H1 (cell line): ENCODE results near the gene HOXC13. TPM values are rescaled to one million over a fixed set of nuclear protein-coding genes. Genes with fewer than 3 reads are reported as not detected.

ENCODE experiments used
- CTCF ChIA-PET: fragments of 300-600 bp; sonication (Branson Sonifier 250); formaldehyde crosslinking; loops from one replicate; lab custom pipeline; 2021; ENCODE audit not compliant: partially characterized antibody; lab: Charles Lee
- POLR2A ChIA-PET: fragments of 300-600 bp; sonication (Branson Sonifier 250); formaldehyde crosslinking; loops from one replicate; lab custom pipeline; 2021; ENCODE audit warnings: inconsistent platforms; ENCODE audit not compliant: partially characterized antibody; lab: Charles Lee
- DNase-seq, 2 experiments: peaks; one replicate each; pipeline versions ENCODE4 v3.0.0 to v3.0.0-alpha.2; 2010 to 2022; ENCODE audit warnings: low spot score in 2 of 2, low read depth in 1 of 2, mixed read lengths in 1 of 2
- FAIRE-seq: peaks from 2 replicates; lab custom pipeline; 2011; peaks lifted over from hg19 to GRCh38; lab: Jason Lieb, UNC
- H2AFZ ChIP-seq: 2 replicates; pipeline ENCODE4 v1.8.1; 2012; ENCODE audit warnings: low read length, inconsistent platforms
- H2AK5ac ChIP-seq: 2 replicates; pipeline ENCODE4 v1.6.1; 2013; ENCODE audit warnings: low read depth, low read length
- H2BK120ac ChIP-seq: replicated peaks from 2 replicates; pipeline ENCODE3; 2013; ENCODE audit warnings: low read depth, low read length, inconsistent platforms
- H2BK12ac ChIP-seq: 2 replicates; pipeline ENCODE4 v1.6.1; 2013; ENCODE audit warnings: low read depth, low read length
- H2BK15ac ChIP-seq: 2 replicates; pipeline ENCODE4 v1.6.1; 2013; ENCODE audit warnings: low read length
- H2BK20ac ChIP-seq: 2 replicates; pipeline ENCODE4 v1.6.1; 2013; ENCODE audit warnings: low read length
- H2BK5ac ChIP-seq: 2 replicates; pipeline ENCODE4 v1.6.1; 2013; ENCODE audit warnings: low read depth, low read length
- H3K14ac ChIP-seq: 2 replicates; pipeline ENCODE4 v1.6.1; 2013; ENCODE audit warnings: inconsistent platforms; ENCODE audit not compliant: insufficient read length
- H3K18ac ChIP-seq: 2 replicates; pipeline ENCODE4 v1.6.1; 2013; ENCODE audit warnings: low read length; ENCODE audit errors: extremely low read depth
- H3K23ac ChIP-seq: 2 replicates; pipeline ENCODE4 v1.6.1; 2013; ENCODE audit warnings: inconsistent platforms; ENCODE audit not compliant: insufficient read length
- H3K23me2 ChIP-seq: 2 replicates; pipeline ENCODE4 v1.6.1; 2013; ENCODE audit warnings: low read depth, low read length
- H3K27ac ChIP-seq: 2 replicates; pipeline ENCODE4 v1.6.1; 2011; ENCODE audit warnings: low read depth, low read length, inconsistent platforms
- H3K27me3 ChIP-seq, 4 experiments: replicated peaks in 1 of 4; 1 replicate in 1 of 4; 2 replicates in 3 of 4; pipeline versions ENCODE4 v1.6.1 to v1.8.1; 2011 to 2013; ENCODE audit warnings: low read length in 3 of 4, mild to moderate bottlenecking in 3 of 4, inconsistent platforms in 2 of 4, mixed read lengths in 2 of 4, moderate library complexity in 1 of 4; ENCODE audit not compliant: control insufficient read depth in 3 of 4, insufficient read depth in 3 of 4; ENCODE audit errors: extremely low read depth in 1 of 4
- H3K36me3 ChIP-seq, 4 experiments: 2 replicates each; pipeline versions ENCODE4 v1.6.1 to v1.8.1; 2011 to 2013; ENCODE audit warnings: mild to moderate bottlenecking in 4 of 4, low read length in 3 of 4, moderate library complexity in 2 of 4, control low read depth in 1 of 4, inconsistent platforms in 1 of 4; ENCODE audit not compliant: insufficient read depth in 4 of 4, control insufficient read depth in 2 of 4
- H3K4ac ChIP-seq: replicated peaks from 2 replicates; pipeline ENCODE3; 2013; ENCODE audit warnings: low read length, low read depth, mixed read lengths, inconsistent platforms; ENCODE audit not compliant: insufficient read length
- H3K4me1 ChIP-seq, 4 experiments: replicated peaks in 1 of 4; 1 replicate in 1 of 4; 2 replicates in 3 of 4; pipeline versions ENCODE4 v1.6.1 to v1.8.1; 2011 to 2013; ENCODE audit warnings: low read length in 3 of 4, inconsistent platforms in 2 of 4, mixed read lengths in 1 of 4; ENCODE audit not compliant: insufficient read depth in 4 of 4, control insufficient read depth in 3 of 4
- H3K4me2 ChIP-seq, 2 experiments: 2 replicates each; pipeline versions ENCODE4 v1.6.1 to v1.8.1; 2011 to 2013; ENCODE audit warnings: low read depth in 2 of 2, low read length in 2 of 2, control low read depth in 1 of 2, inconsistent platforms in 1 of 2, mild to moderate bottlenecking in 1 of 2; ENCODE audit not compliant: insufficient read depth in 1 of 2
- H3K4me3 ChIP-seq, 4 experiments: fragments of 200-600, 300-600 bp in 1 of 4; sonication (generic), shearing (Covaris generic), sonication (Bioruptor Twin) in 1 of 4; 2 replicates each; pipeline versions ENCODE4 v1.5.1 to v1.8.1; 2011 to 2016; ENCODE audit warnings: low read length in 4 of 4, low read depth in 3 of 4, control low read depth in 2 of 4, inconsistent platforms in 2 of 4, mild to moderate bottlenecking in 2 of 4, mixed read lengths in 1 of 4, moderate library complexity in 1 of 4; ENCODE audit not compliant: insufficient read depth in 2 of 4; ENCODE audit errors: extremely low read depth in 1 of 4
- H3K56ac ChIP-seq: replicated peaks from 2 replicates; pipeline ENCODE3; 2013; ENCODE audit warnings: low read depth, mild to moderate bottlenecking, mixed read lengths, low read length, inconsistent platforms; ENCODE audit not compliant: insufficient read length
- H3K79me1 ChIP-seq: 2 replicates; pipeline ENCODE4 v1.6.1; 2013; ENCODE audit warnings: low read depth, low read length, control low read depth
- H3K79me2 ChIP-seq, 2 experiments: 2 replicates each; pipeline versions ENCODE4 v1.6.1 to v1.8.1; 2012 to 2013; ENCODE audit warnings: low read length in 2 of 2, mild to moderate bottlenecking in 2 of 2, inconsistent platforms in 1 of 2; ENCODE audit not compliant: insufficient read depth in 2 of 2, control insufficient read depth in 1 of 2
- H3K9ac ChIP-seq, 4 experiments: replicated peaks in 1 of 4; 1 replicate in 1 of 4; 2 replicates in 3 of 4; pipeline versions ENCODE4 v1.6.1 to v1.8.1; 2011 to 2013; ENCODE audit warnings: low read depth in 3 of 4, low read length in 3 of 4, control low read depth in 2 of 4, mild to moderate bottlenecking in 2 of 4, moderate library complexity in 2 of 4, inconsistent platforms in 1 of 4; ENCODE audit errors: extremely low read depth in 1 of 4
- H3K9me3 ChIP-seq, 2 experiments: 2 replicates each; pipeline versions ENCODE4 v1.6.1 to v1.8.1; 2012 to 2013; ENCODE audit warnings: mild to moderate bottlenecking in 2 of 2, moderate library complexity in 2 of 2, control low read depth in 1 of 2, inconsistent platforms in 1 of 2, low read depth in 1 of 2, low read length in 1 of 2, mixed read lengths in 1 of 2; ENCODE audit not compliant: insufficient read depth in 2 of 2
- H4K20me1 ChIP-seq, 2 experiments: replicated peaks in 1 of 2; 2 replicates each; pipeline versions ENCODE3 to v1.8.1; 2011 to 2013; ENCODE audit warnings: inconsistent platforms in 2 of 2, low read length in 2 of 2, mild to moderate bottlenecking in 1 of 2; ENCODE audit not compliant: insufficient read depth in 2 of 2, control insufficient read depth in 1 of 2
- H4K5ac ChIP-seq: 2 replicates; pipeline ENCODE4 v1.6.1; 2013; ENCODE audit warnings: low read length, low read depth, mixed read lengths, inconsistent platforms; ENCODE audit not compliant: insufficient read length
- H4K8ac ChIP-seq: 2 replicates; pipeline ENCODE4 v1.8.0; 2013; ENCODE audit warnings: mild to moderate bottlenecking, moderate library complexity, low read length, inconsistent platforms; ENCODE audit not compliant: insufficient read depth; ENCODE audit errors: extremely low read depth
- H4K91ac ChIP-seq: replicated peaks from 2 replicates; pipeline ENCODE3; 2013; ENCODE audit warnings: low read length, mixed read lengths, inconsistent platforms; ENCODE audit not compliant: insufficient read length
- CTBP2 ChIP-seq: IDR thresholded peaks from 2 replicates; pipeline ENCODE4 v1.7.0; 2011; ENCODE audit warnings: borderline replicate concordance, mild to moderate bottlenecking, moderate library complexity, mixed read lengths, low read length; ENCODE audit not compliant: insufficient read depth, insufficient read length
- EZH2 ChIP-seq: fragments of 200-600 bp; sonication (generic); IDR thresholded peaks from 2 replicates; pipeline ENCODE4 v1.7.1; 2012; ENCODE audit warnings: low read depth, mild to moderate bottlenecking, moderate library complexity, low read length, inconsistent platforms; ENCODE audit not compliant: severe bottlenecking
- RAD21 ChIP-seq, 2 experiments: IDR thresholded peaks in 1 of 2; conservative IDR thresholded peaks in 1 of 2; 2 replicates each; pipeline ENCODE4 v1.6.1; 2011; ENCODE audit warnings: low read depth in 2 of 2, low read length in 2 of 2, improper control_type of control experiment in 1 of 2, inconsistent platforms in 1 of 2, mild to moderate bottlenecking in 1 of 2, moderate library complexity in 1 of 2
- RNF2 ChIP-seq: fragments of 200-900, 300-1000 bp; sonication (generic); IDR thresholded peaks from 2 replicates; pipeline ENCODE4 v1.7.1; 2016; ENCODE audit warnings: borderline replicate concordance, low read depth, mild to moderate bottlenecking, antibody characterized with exemption, low read length; ENCODE audit not compliant: poor library complexity, severe bottlenecking; ENCODE audit errors: missing control alignments
- SUZ12 ChIP-seq: fragments of 200-600 bp; sonication (generic); IDR thresholded peaks from 2 replicates; pipeline ENCODE4 v1.6.1; 2012; ENCODE audit warnings: mild to moderate bottlenecking, inconsistent platforms, low read length, moderate library complexity, mixed read lengths
- WGBS, 2 experiments: shearing (Covaris generic) in 1 of 2; methylation state at CpG; one replicate each; pipeline versions ENCODE4 v1.1.6 to v1.1.7; 2013 to 2015; ENCODE audit warnings: low lambda C conversion rate in 2 of 2, mixed read lengths in 2 of 2, inconsistent platforms in 1 of 2, low coverage in 1 of 2, missing lambda C conversion rate in 1 of 2; ENCODE audit not compliant: insufficient replicate concordance in 2 of 2, insufficient coverage in 1 of 2, insufficient read length in 1 of 2; ENCODE audit errors: extremely low coverage in 1 of 2, missing lambda C conversion rate in 1 of 2; 5-methylcytosine and 5-hydroxymethylcytosine counted together
- polyA plus RNA-seq, 7 experiments: library from polyadenylated mRNA; depleted of rRNA in 3 of 7; stranded (reverse) in 5 of 7; unstranded in 2 of 7; fragments of >200 nt in 5 of 7; fragments of 200-250 nt in 2 of 7; gene quantifications; 1 replicate in 5 of 7; 2 replicates in 1 of 7; 4 replicates in 1 of 7; pipeline versions ENCODE4 v1.2.1 to v1.2.3, GENCODE V29; 2011 to 2013; ENCODE audit warnings: missing spikeins in 2 of 7, mixed read lengths in 2 of 7
- total RNA-seq: library from RNA; stranded (reverse); fragmentation: NEBNext Ultra II Directional; extraction: Animal tissue kit (Norgen Biotek cat#: 25700); gene quantifications from 2 replicates; pipeline ENCODE4 v1.2.1, GENCODE V29; 2021

Gene HOXC13
- total and polyA plus RNA-seq, 2 of the 8 experiments (the other 6 are each of a cell fraction or from before 2014, with no cell fraction given): 0.02 TPM; not detected in 1

DNA sequence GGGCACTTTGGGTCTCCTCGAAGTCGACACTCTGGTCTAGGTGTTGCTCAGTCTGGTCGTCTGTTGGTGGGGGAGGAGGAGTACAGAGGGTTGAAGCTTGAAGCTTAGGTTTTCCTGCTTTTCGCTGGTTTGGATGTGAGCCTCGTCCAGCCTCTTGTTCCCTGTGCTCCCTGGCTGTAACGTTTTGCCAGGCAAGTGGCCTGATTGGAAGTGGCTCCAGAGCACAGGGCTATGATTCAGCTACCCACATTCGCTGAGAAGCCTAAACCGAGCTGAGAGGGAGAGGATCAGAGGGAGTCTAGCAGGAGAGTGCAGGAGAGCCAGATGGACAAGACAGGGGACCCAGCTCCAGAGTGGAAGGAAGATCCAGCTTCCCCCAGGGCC is 52.4 kb downstream of the HOXC13 start:
- no peak overlapping the region for H2BK5ac ChIP-seq
- H3K4me1 ChIP-seq: peaks cover 0 to 15% (median 3%) of the 10 kb centered on the region in 4 experiments; a peak in 4 of 7 replicates
- H3K4me2 ChIP-seq: no peak overlapping the region
- POLR2A ChIA-PET: interaction anchor here (0.6 to 1.4 kb wide), 7 partner anchors 9 to 312 kb away, joined by 3 to 8 read pairs (median 4); partner anchors contain the start of genes HOXC8 and HOXC9
- TF ChIP-seq RNF2 (peak; percentile 97), SUZ12 (peak; percentile 85), EZH2 (peak; percentile 82), CTBP2 (peak; percentile 32), RAD21 (IDR thresholded peaks at IDR 0.05 in 1 of 2, conservative IDR thresholded peaks at IDR 0.05 in 1 of 2; ENCODE audit: low read depth in 2 of 2, low read length in 2 of 2) (no peak)
- TF ChIP-seq, all 59 proteins: peak for 4
- H4K8ac ChIP-seq: no peak overlapping the region
- H2BK120ac ChIP-seq: no peak overlapping the region
- CTCF ChIA-PET: interaction anchor here (0.5 to 4.3 kb wide), 27 partner anchors 9 to 827 kb away, joined by 3 to 30 read pairs (median 5); partner anchors contain the start of genes HOXC11, HOXC5 and HOXC9
- peak overlapping the region; percentile 84 for H2BK12ac ChIP-seq
- H2AFZ ChIP-seq: no peak overlapping the region
- no peak overlapping the region for H3K4me3 ChIP-seq
- H3K27ac ChIP-seq: no peak overlapping the region
- H3K9me3 ChIP-seq: peaks cover 0 to 5% of the 10 kb centered on the region in 2 experiments; a peak in 1 of 4 replicates
- peaks cover 0 to 12% (median 0%) of the 10 kb centered on the region in 4 experiments; a peak in 1 of 8 replicates for H3K36me3 ChIP-seq
- no peak overlapping the region for H3K14ac ChIP-seq
- FAIRE-seq (no peak), DNase-seq (no peak)
- no peak overlapping the region for H2BK20ac ChIP-seq
- H4K91ac ChIP-seq: no peak overlapping the region
- no peak overlapping the region for H3K9ac ChIP-seq
- H3K79me2 ChIP-seq: no peaks in the 10 kb centered on the region
- no peak overlapping the region for H3K4ac ChIP-seq
- 6% methylated on average over 8 of the region's 8 CpGs; no CpG with 5 or more reads in 1 of the 2 experiments for WGBS, 2 experiments
- H2AK5ac ChIP-seq: 0 out of 2 replicates have a peak overlapping the region, but pooled peaks have one; percentile 7
- peaks cover 2% of the 10 kb centered on the region; the same call in 1 of the 2 replicates for H3K23me2 ChIP-seq
- no peaks in the 10 kb centered on the region for H3K79me1 ChIP-seq
- H3K27me3 ChIP-seq: peaks cover 97 to 100% (median 100%) of the 10 kb centered on the region in 4 experiments
- peaks cover 21 to 38% of the 10 kb centered on the region in 2 experiments for H4K20me1 ChIP-seq
- no peak overlapping the region for H4K5ac ChIP-seq
- no peak overlapping the region for H3K56ac ChIP-seq
- H3K23ac ChIP-seq: no peak overlapping the region
- peak overlapping the region; percentile 24; the same call in 1 of the 2 replicates for H2BK15ac ChIP-seq
- no peak overlapping the region for H3K18ac ChIP-seq
